Transverse colon (tissue), 4 donors: Measurements from ENCODE around the gene MTMR3. TPM values are rescaled to one million over a fixed set of nuclear protein-coding genes. Genes with fewer than 3 reads are reported as not detected.
"Not testable (repeated sequence)": the region's sequence is repeated elsewhere in the genome, so short reads cannot be mapped to it uniquely, and the experiment has no call there.

Experiments
- DNase-seq: peaks from one replicate; pipeline ENCODE4 v3.0.0-alpha.2; 2019
- H3K27ac ChIP-seq, 4 donors: fragments of 200-600 bp; sonication (generic); 2 replicates each; pipeline ENCODE4 v1.5.1; 2016 to 2018; ENCODE audit warnings: inconsistent platforms in 4 of 4
- H3K27me3 ChIP-seq: fragments of 200-600 bp; sonication (generic); 2 replicates; pipeline ENCODE4 v1.5.1; 2017; ENCODE audit warnings: inconsistent platforms
- H3K36me3 ChIP-seq, 4 donors: fragments of 200-600 bp; sonication (generic); 2 replicates each; pipeline ENCODE4 v1.5.1; 2017 to 2019; ENCODE audit warnings: inconsistent platforms in 4 of 4
- H3K4me1 ChIP-seq, 4 donors: fragments of 200-600 bp; sonication (generic); 2 replicates each; pipeline ENCODE4 v1.5.1; 2017 to 2020; ENCODE audit warnings: inconsistent platforms in 4 of 4
- H3K4me3 ChIP-seq, 4 donors: fragments of 200-600 bp; sonication (generic); 1 replicate in 1 of 4; 2 replicates in 3 of 4; pipeline versions ENCODE4 v1.5.1 to v1.6.1; 2017 to 2019; ENCODE audit warnings: inconsistent platforms in 4 of 4
- H3K9me3 ChIP-seq, 2 donors: fragments of 200-600 bp; sonication (generic); 2 replicates each; pipeline ENCODE4 v1.5.1; 2017 to 2019; ENCODE audit warnings: inconsistent platforms in 2 of 2
- EP300 ChIP-seq: sonication (generic); formaldehyde crosslinking; IDR thresholded peaks from one replicate; pipeline ENCODE4 v1.6.1; 2017; ENCODE audit warnings: antibody characterized with exemption, low read depth
- POLR2A ChIP-seq: fragments of 450-650 bp; IDR thresholded peaks from one replicate; pipeline ENCODE4 v1.6.1; 2016; ENCODE audit warnings: antibody characterized with exemption, mild to moderate bottlenecking, moderate library complexity
- POLR2AphosphoS5 ChIP-seq, 3 donors: sonication (generic); formaldehyde crosslinking; IDR thresholded peaks; one replicate each; pipeline ENCODE4 v1.6.1; 2016; ENCODE audit warnings: antibody characterized with exemption in 3 of 3
- WGBS, 2 donors: methylation state at CpG; one replicate each; pipeline ENCODE4 v1.1.5; 2018; ENCODE audit warnings: low coverage in 1 of 2; 5-methylcytosine and 5-hydroxymethylcytosine counted together
- in situ Hi-C, 4 donors: fragments of 200-750 bp; cut with MboI; loops; one replicate each; pipeline versions ENCODE4 v1.15.0 to v1.15.1; 2017; ENCODE audit warnings: low sequenced_read_pairs in 3 of 4, low pct_ligation_motif_present in 1 of 4, low pct_unique_long_range_greater_than_20kb in 1 of 4
- intact Hi-C: fragments of 100-400 bp; cut with DNase I; formaldehyde crosslinking; loops from one replicate; pipeline ENCODE4 v1.15.1; 2023; ENCODE audit warnings: low total_unique reads
- total RNA-seq, 4 donors: library from RNA; depleted of rRNA; stranded (reverse); fragments of >200 nt; gene quantifications; one replicate each; pipeline ENCODE4 v1.1.0, GENCODE V29; 2016
- TF ChIP-seq, protein P1 (sequence below), 5 experiments: fragments of 200-600 bp in 3 of 5; fragments of 450-650 bp in 2 of 5; sonication (generic) in 3 of 5; IDR thresholded peaks; 1 replicate in 2 of 5; 2 replicates in 3 of 5; pipeline ENCODE4 v1.5.1; 2016 to 2017; ENCODE audit warnings: antibody characterized with exemption in 5 of 5, inconsistent platforms in 3 of 5, mild to moderate bottlenecking in 2 of 5, moderate library complexity in 1 of 5

Gene MTMR3
- total RNA-seq, result 10 to 100 TPM; 52.5 to 92.7 (median 70.2) TPM

GRCh38 chr22:29883045-29883774 is at the start of gene MTMR3:
Gene MTMR3, plus strand, starts transcription at chr22:29883174. Its CDS starts 87,886 bp downstream, at chr22:29971060.
- in situ Hi-C loops, result loop anchor here in 1 of 4 donors (25.0 kb wide), 1 partner anchor 104 kb away; no protein-coding TSS in a partner anchor

GRCh38 chr22:29833392-29833965 is 49.5 kb upstream of the MTMR3 start:
- intact Hi-C loops, result loop anchor here (10.0 kb wide), 1 partner anchor 171 kb away; no protein-coding TSS in a partner anchor
- Histone ChIP-seq H3K36me3 (peaks cover 0 to 18% (median 2%) of the 10 kb centered on the region in 4 donors), H3K4me3 (no peak overlapping the region), H3K9me3 (no peaks in the 10 kb centered on the region), H3K27ac (no peak overlapping the region), H3K4me1 (peaks cover 8 to 29% (median 13%) of the 10 kb centered on the region in 4 donors), H3K27me3 (no peaks in the 10 kb centered on the region)
- DNase-seq, result no peak
- WGBS, 2 donors, result 83 to 86% methylated on average over 4 to 6 of the region's 7 CpGs
- TF ChIP-seq POLR2AphosphoS5 (IDR thresholded peaks at IDR 0.05) (peak in 2 of 3 donors; percentile 69 to 81), POLR2A (no peak)
- in situ Hi-C loops, result loop anchor here in 2 of 4 donors (25.0 kb wide), 1 partner anchor 179 kb away; no protein-coding TSS in a partner anchor

More at GRCh38 chr22:29883045-29883774, at the start of gene MTMR3:
- peak; percentile 98 for DNase-seq
- peaks cover 12 to 40% (median 23%) of the 10 kb centered on the region in 4 donors for H3K4me1 ChIP-seq
- TF ChIP-seq POLR2A, result peak; percentile 82
- peak in 2 of 3 donors; percentile 80 to 86 for TF ChIP-seq POLR2AphosphoS5 (IDR thresholded peaks at IDR 0.05)
- TF ChIP-seq, protein P1, sequence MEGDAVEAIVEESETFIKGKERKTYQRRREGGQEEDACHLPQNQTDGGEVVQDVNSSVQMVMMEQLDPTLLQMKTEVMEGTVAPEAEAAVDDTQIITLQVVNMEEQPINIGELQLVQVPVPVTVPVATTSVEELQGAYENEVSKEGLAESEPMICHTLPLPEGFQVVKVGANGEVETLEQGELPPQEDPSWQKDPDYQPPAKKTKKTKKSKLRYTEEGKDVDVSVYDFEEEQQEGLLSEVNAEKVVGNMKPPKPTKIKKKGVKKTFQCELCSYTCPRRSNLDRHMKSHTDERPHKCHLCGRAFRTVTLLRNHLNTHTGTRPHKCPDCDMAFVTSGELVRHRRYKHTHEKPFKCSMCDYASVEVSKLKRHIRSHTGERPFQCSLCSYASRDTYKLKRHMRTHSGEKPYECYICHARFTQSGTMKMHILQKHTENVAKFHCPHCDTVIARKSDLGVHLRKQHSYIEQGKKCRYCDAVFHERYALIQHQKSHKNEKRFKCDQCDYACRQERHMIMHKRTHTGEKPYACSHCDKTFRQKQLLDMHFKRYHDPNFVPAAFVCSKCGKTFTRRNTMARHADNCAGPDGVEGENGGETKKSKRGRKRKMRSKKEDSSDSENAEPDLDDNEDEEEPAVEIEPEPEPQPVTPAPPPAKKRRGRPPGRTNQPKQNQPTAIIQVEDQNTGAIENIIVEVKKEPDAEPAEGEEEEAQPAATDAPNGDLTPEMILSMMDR (IDR thresholded peaks at IDR 0.05), result peak; percentile 44 to 78 (median 54)
- TF ChIP-seq EP300, result no peak
- no peaks in the 10 kb centered on the region for H3K9me3 ChIP-seq
- H3K27me3 ChIP-seq, result no peaks in the 10 kb centered on the region
- WGBS, 2 donors, result 1% methylated on average over 48 of the region's 82 CpGs; no CpG with 5 or more reads in 1 of the 2 donors
- H3K27ac ChIP-seq, result peak within 1 kb of the TSS; percentile 96 to 99 (median 98)
- peak within 1 kb of the TSS; percentile 95 to 97 (median 95) for H3K4me3 ChIP-seq
- intact Hi-C loops, result loop anchor here (5.0 kb wide), 1 partner anchor 114 kb away; no protein-coding TSS in a partner anchor
- H3K36me3 ChIP-seq, result no peaks in the 10 kb centered on the region

- intact Hi-C loops, result loop anchor here (10.0 kb wide), 1 partner anchor 171 kb away; no protein-coding TSS in a partner anchor
Observed at GRCh38 chr22:29834046-29834445, 48.9 kb upstream of the MTMR3 start.

DNA sequence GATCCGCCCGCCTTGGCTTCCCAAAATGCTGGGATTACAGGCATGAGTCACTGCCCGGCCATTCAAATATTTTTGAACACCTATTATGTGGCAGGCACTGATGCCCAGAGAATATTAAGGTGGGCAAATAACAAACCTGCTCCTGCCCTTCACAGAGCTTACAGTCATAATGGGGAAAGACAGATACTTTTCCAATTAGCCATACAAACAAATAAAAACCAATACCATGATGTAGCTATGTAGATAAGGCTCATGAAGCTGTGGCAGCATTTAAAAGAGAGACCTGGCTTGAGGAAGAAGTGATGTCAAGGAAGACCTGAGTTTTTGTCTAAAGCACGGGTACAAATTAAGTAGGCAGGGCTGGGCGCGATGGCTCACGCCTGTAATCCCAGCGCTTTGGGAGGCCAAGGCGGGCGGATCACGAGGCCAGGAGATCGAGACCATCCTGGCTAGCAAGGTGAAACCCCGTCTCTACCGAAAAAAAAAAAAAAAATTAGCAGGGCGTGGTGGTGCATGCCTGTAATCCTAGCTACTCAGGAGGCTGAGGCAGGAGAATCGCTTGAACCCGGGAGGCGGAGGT is 46.1 kb upstream of the MTMR3 start:
- Histone ChIP-seq H3K36me3 (peaks cover 0 to 13% (median under 1%) of the 10 kb centered on the region in 4 donors), H3K4me1 (peaks cover 8 to 34% (median 15%) of the 10 kb centered on the region in 4 donors), H3K4me3 (peak overlapping the region in 2 of 4 donors; percentile 89 to 96)
- WGBS, 2 donors, result 91 to 94% methylated on average over 8 to 18 of the region's 18 CpGs
- not testable (repeated sequence) for H3K27ac ChIP-seq, H3K27me3 ChIP-seq, H3K9me3 ChIP-seq, DNase-seq
- intact Hi-C loops, result loop anchor here (10.0 kb wide), 1 partner anchor 168 kb away; no protein-coding TSS in a partner anchor
- in situ Hi-C loops, result loop anchor here in 2 of 4 donors (25.0 kb wide), 1 partner anchor 175 kb away; no protein-coding TSS in a partner anchor

More at GRCh38 chr22:29834046-29834445, 48.9 kb upstream of the MTMR3 start:
- in situ Hi-C loops, result loop anchor here in 2 of 4 donors (25.0 kb wide), 1 partner anchor 178 kb away; no protein-coding TSS in a partner anchor
- peaks cover 8 to 34% (median 15%) of the 10 kb centered on the region in 4 donors for H3K4me1 ChIP-seq
- DNase-seq, result no peak
- H3K36me3 ChIP-seq, result peaks cover 0 to 18% (median 2%) of the 10 kb centered on the region in 4 donors
- H3K27me3 ChIP-seq, result no peaks in the 10 kb centered on the region
- no peaks in the 10 kb centered on the region for H3K9me3 ChIP-seq
- no peak overlapping the region for H3K4me3 ChIP-seq
- TF ChIP-seq POLR2A (no peak), EP300 (no peak), POLR2AphosphoS5 (IDR thresholded peaks at IDR 0.05) (no peak)
- TF ChIP-seq, protein P1 (IDR thresholded peaks at IDR 0.05), result no peak
- 86% methylated on average over 1 of the region's 1 CpG; no CpG with 5 or more reads in 1 of the 2 donors for WGBS, 2 donors
- no peak overlapping the region for H3K27ac ChIP-seq
